ENCODE measurements around the gene PPP1R3E.
"Not testable (repeated sequence)": the region's sequence is repeated elsewhere in the genome, so short reads cannot be mapped to it uniquely, and the experiment has no call there.

The PPP1R3E gene

GRCh38 chr14:23302290-23303225 is at the start of gene PPP1R3E:
TSS of gene PPP1R3E (minus strand) at chr14:23302859. CDS start at chr14:23302576, 283 bp downstream.
- peak; percentile 87 for DNase-seq

GRCh38 chr14:23351681-23352505 is 49.2 kb upstream of the PPP1R3E start:
- peak; percentile 58 for DNase-seq

- no peak for DNase-seq
Measured at GRCh38 chr14:23349156-23349845, 46.6 kb upstream of the PPP1R3E start.

GRCh38 chr14:23348297-23348655 is 45.6 kb upstream of the PPP1R3E start:
- no peak for DNase-seq

- no peak for DNase-seq
Measured at GRCh38 chr14:23347406-23348296, 45.0 kb upstream of the PPP1R3E start.

GRCh38 chr14:23346693-23347405 is 44.2 kb upstream of the PPP1R3E start:
- DNase-seq: no peak

- DNase-seq: no peak
Measured at GRCh38 chr14:23345987-23346692, 43.5 kb upstream of the PPP1R3E start.

- DNase-seq: no peak
Measured at GRCh38 chr14:23344481-23344880, 41.8 kb upstream of the PPP1R3E start.

GRCh38 chr14:23339506-23340268 is 37.0 kb upstream of the PPP1R3E start:
- no peak for DNase-seq

- DNase-seq: no peak
Measured at GRCh38 chr14:23335623-23336022, 33.0 kb upstream of the PPP1R3E start.

- DNase-seq: peak; percentile 78
Measured at GRCh38 chr14:23327947-23328744, 25.5 kb upstream of the PPP1R3E start.

GRCh38 chr14:23326491-23327332 is 24.1 kb upstream of the PPP1R3E start:
- DNase-seq: no peak

GRCh38 chr14:23325746-23326145 is 23.1 kb upstream of the PPP1R3E start:
- DNase-seq: not testable (repeated sequence)

GRCh38 chr14:23324993-23325392 is 22.3 kb upstream of the PPP1R3E start:
- no peak for DNase-seq

- DNase-seq: no peak
Measured at GRCh38 chr14:23324455-23324846, 21.8 kb upstream of the PPP1R3E start.

GRCh38 chr14:23323838-23324454 is 21.3 kb upstream of the PPP1R3E start:
- DNase-seq: no peak

All from NCI-H1092 treated with DMSO at 0.1 percent for 48 hours (cell line).